ENCODE results near the gene RNF151.

DNA sequence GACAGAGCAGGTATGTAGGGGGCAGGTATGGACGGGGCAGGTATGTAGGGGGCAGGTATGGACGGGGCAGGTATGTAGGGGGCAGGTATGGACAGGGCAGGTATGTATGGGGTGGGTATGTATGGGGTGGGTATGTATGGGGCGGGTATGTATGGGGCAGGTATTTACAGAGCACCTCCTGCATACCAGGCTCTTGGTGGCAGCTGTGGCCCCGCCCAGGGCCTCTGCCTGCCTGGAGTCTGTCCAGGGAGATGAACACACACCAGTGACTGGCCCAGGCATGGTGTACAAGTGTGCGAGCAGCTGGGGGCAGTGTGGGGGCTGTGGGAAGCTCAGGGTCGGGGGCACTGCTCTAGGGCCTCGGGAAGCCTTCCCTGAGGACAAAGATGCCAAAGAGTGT, 16.6 kb upstream of the RNF151 start:
- TF ChIP-seq CTCF (IDR thresholded peaks at IDR 0.05 in 8 of 11, conservative IDR thresholded peaks at IDR 0.05 in 3 of 11) (no peak), POLR2A (IDR thresholded peaks at IDR 0.05) (no peak), POLR2AphosphoS5 (IDR thresholded peaks at IDR 0.05) (no peak)

Data from spleen (tissue), 7 donors.